Stimulated activated CD8-positive, alpha-beta memory T cell treated with anti-CD3 and anti-CD28 coated beads, Interleukin-4, amount 100 ng/mL, for 4 hours (primary cell): Measurements from ENCODE around the gene ZNF784.
A peak's percentile ranks its signal among the peaks of the same experiment; 100 is the strongest.

Experiments
- DNase-seq, 2 donors: peaks; one replicate each; pipeline ENCODE4 v3.0.0-alpha.2; 2020; ENCODE audit warnings: low read depth in 2 of 2, low spot score in 1 of 2

ZNF784 gene

GRCh38 chr19:55644191-55644833 is 19.9 kb upstream of the ZNF784 start:
- DNase-seq: no peak

- no peak for DNase-seq
Observed at GRCh38 chr19:55643887-55644176, 19.5 kb upstream of the ZNF784 start.

- DNase-seq: peak; percentile 61 to 67
Observed at GRCh38 chr19:55643003-55643886, 18.9 kb upstream of the ZNF784 start, which contains the start of gene ZNF581. ZNF581 (plus strand) TSS chr19:55643649; CDS start chr19:55644572, 923 bp downstream.

GRCh38 chr19:55642153-55643002 is 18.0 kb upstream of the ZNF784 start:
- DNase-seq: no peak

GRCh38 chr19:55641426-55642152 is 17.2 kb upstream of the ZNF784 start:
- no peak for DNase-seq

GRCh38 chr19:55640577-55641425 is 16.4 kb upstream of the ZNF784 start, which contains the start of gene ZNF580:
ZNF580 (plus strand) TSS chr19:55641002; CDS start chr19:55642509, 1,507 bp downstream.
- DNase-seq: no peak

GRCh38 chr19:55640043-55640576 is 15.7 kb upstream of the ZNF784 start:
- no peak for DNase-seq

- DNase-seq: no peak
Observed at GRCh38 chr19:55638864-55639359, 14.5 kb upstream of the ZNF784 start.

GRCh38 chr19:55637534-55637933 is 13.2 kb upstream of the ZNF784 start:
- no peak for DNase-seq

- DNase-seq: no peak
Observed at GRCh38 chr19:55636723-55637122, 12.4 kb upstream of the ZNF784 start.

- DNase-seq: no peak
Observed at GRCh38 chr19:55635856-55636440, 11.6 kb upstream of the ZNF784 start.

GRCh38 chr19:55635334-55635717 is 11.0 kb upstream of the ZNF784 start:
- no peak for DNase-seq

- no peak for DNase-seq
Observed at GRCh38 chr19:55633861-55634260, 9.5 kb upstream of the ZNF784 start.

- DNase-seq: peak in 1 of 2 donors; percentile 92
Observed at GRCh38 chr19:55632463-55632834, 8.1 kb upstream of the ZNF784 start.

- DNase-seq: no peak
Observed at GRCh38 chr19:55626350-55626749, 2.0 kb upstream of the ZNF784 start.

- DNase-seq: no peak
Observed at GRCh38 chr19:55625004-55625326, 599 bp upstream of the ZNF784 start.

GRCh38 chr19:55623561-55623960 is 805 bp downstream of the ZNF784 start:
- DNase-seq: no peak

- DNase-seq: no peak
Observed at GRCh38 chr19:55623130-55623529, 1.2 kb downstream of the ZNF784 start.

GRCh38 chr19:55622242-55622969 is 2.0 kb downstream of the ZNF784 start:
- DNase-seq: no peak
